GM12801 (cell line): ENCODE results near the gene PPP1R37.

Experiments
- TF ChIP-seq, protein P1 (sequence below): IDR thresholded peaks from one replicate; pipeline ENCODE4 v1.5.1; 2011; ENCODE audit warnings: control low read depth; ENCODE audit not compliant: insufficient read length; ENCODE audit errors: extremely low read depth

PPP1R37 gene

DNA sequence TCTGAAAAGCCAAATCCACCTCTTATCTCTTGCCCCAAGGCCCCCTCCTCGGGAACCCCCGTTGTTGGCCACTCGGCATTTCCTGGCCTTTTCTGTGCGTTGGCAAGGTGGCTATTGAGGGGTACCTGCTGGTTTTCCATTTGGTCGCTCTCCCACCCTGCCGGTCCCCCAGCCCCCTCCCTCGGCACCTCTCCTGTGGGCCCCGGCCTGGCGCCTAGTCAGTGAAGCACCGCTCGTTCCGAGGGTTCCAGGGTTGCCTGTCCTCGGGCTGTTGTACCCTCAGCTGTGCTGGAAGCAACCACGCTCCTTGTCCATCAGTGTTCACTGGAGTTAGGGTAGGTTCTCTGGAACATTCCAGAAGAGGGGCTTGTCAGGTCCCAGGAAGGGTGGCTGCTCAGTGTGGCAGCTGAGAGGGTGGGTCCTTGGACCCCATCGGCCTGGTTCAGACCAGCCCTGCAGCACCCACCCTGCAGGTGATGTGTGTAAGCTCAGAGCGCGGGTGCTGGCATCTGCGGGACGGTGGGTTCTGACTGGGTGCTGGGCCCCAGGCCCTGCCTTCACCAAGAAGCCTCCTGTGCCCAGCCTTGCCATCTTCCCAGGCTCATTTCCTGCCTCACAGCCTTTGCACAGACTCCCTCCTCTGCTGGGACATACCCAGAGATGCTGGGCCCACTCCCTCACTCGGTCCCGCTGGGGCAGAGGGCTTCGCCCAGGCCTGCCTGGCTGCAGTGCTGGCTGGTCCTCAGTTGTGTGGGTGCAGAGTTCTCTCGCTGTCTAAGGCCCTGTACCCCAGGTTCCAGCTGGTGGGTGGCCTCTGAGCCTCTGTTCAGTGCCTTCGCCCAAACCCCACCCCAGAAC, 46.5 kb downstream of the PPP1R37 start:
- TF ChIP-seq, protein P1, sequence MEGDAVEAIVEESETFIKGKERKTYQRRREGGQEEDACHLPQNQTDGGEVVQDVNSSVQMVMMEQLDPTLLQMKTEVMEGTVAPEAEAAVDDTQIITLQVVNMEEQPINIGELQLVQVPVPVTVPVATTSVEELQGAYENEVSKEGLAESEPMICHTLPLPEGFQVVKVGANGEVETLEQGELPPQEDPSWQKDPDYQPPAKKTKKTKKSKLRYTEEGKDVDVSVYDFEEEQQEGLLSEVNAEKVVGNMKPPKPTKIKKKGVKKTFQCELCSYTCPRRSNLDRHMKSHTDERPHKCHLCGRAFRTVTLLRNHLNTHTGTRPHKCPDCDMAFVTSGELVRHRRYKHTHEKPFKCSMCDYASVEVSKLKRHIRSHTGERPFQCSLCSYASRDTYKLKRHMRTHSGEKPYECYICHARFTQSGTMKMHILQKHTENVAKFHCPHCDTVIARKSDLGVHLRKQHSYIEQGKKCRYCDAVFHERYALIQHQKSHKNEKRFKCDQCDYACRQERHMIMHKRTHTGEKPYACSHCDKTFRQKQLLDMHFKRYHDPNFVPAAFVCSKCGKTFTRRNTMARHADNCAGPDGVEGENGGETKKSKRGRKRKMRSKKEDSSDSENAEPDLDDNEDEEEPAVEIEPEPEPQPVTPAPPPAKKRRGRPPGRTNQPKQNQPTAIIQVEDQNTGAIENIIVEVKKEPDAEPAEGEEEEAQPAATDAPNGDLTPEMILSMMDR, result no peak

DNA sequence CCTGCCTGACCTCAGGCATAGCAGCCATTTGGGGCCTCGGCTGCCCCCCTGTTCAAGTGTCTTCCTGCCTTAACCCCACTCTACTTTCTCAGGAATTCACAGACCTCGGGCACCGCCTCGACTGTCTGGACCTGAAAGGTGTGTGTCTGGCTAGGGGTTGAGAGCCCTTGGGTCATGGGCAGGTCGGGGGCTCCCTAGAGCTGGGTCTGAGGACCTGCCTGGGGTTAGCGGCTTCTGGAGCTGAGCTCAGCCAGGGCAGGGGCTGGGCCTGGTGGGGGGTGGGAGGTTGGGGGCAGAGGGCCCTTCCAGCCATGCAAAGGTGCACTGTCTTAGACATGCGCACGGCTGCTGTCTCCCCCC, 47.1 kb downstream of the PPP1R37 start:
- TF ChIP-seq, protein P1, result no peak

- TF ChIP-seq, protein P1, result no peak
Measured at GRCh38 chr19:45140533-45140932, 47.6 kb downstream of the PPP1R37 start.

DNA sequence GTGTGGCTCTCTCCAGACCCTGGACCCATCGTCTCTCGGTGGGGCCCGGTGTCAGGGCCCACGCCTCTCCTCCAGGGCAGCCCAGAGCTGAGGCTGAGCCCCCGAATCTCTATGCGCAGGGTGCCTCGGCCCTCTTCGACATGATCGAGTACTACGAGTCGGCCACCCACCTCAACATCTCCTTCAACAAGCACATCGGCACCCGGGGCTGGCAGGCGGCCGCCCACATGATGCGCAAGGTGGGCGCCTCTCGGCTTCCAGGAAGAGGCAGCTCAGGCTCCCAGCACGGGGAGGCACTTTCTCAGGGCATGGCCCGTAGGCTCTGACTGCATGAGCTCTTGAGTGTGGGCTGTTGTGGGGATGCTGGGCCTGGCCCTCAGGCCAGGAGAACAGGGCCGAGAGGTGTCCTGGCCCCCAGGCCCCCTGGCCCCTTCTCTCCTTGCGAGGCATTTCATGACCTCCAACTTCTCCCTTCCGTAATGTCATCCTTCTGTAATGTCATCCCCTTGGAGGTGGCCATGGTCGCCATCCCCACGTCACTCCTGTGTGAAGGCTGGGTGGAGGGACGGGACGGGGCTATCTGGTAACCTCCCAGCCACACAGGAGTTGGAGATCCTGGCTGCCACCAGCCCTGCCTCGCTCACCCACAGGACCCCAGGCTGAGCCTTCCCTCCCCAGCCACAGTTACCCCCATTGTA, 48.4 kb downstream of the PPP1R37 start:
- TF ChIP-seq, protein P1, result no peak

- TF ChIP-seq, protein P1, result no peak
Measured at GRCh38 chr19:45142016-45142725, 49.2 kb downstream of the PPP1R37 start.

- TF ChIP-seq, protein P1, result no peak
Measured at GRCh38 chr19:45142726-45143110, 49.7 kb downstream of the PPP1R37 start.
